ENCODE data around the gene HCRT. TPM values are rescaled to one million over a fixed set of nuclear protein-coding genes. Genes with fewer than 3 reads are reported as not detected.

HCRT gene
- polyA plus RNA-seq, 1 of the 3 experiments (the other 2 are of a cell fraction) = not detected

DNA sequence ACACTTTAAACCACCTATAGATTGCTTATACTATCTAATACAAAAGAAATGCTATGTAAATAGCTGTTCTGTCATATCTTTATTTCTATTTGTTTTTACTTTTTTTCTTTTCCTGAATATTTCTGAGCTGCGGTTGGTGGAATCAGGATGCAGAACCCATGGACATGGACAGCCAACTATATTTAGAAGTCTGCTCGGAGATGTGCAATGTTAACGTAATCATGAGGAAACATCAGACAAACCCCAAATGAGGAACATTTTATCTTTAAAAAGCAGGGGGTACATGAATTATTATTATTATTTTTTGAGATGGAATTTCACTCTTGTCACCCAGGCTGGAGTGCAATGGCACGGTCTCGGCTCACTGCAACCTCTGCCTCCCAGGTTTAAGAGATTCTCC, 40.4 kb upstream of the HCRT start:
- Histone ChIP-seq H3K4me3 (ENCODE audit: low read depth in 2 of 2, low read length in 1 of 2) (no peak overlapping the region), H4K20me1 (ENCODE audit: insufficient read depth) (no peaks in the 10 kb centered on the region), H2AFZ (ENCODE audit: low read depth) (no peak overlapping the region), H3K9me3 (no peaks in the 10 kb centered on the region), H3K9me2 (no peaks in the 10 kb centered on the region), H3K79me2 (ENCODE audit: insufficient read depth) (no peaks in the 10 kb centered on the region), H3K4me1 (ENCODE audit: control insufficient read depth in 1 of 2, insufficient read depth in 2 of 2, low read depth in 1 of 2, low read length in 1 of 2) (no peaks in the 10 kb centered on the region), H3K4me2 (no peak overlapping the region), H3K36me3 (replicated peaks in 1 of 2; ENCODE audit: control insufficient read depth in 1 of 2, insufficient read depth in 2 of 2, low read length in 1 of 2) (peaks cover 3 to 28% of the 10 kb centered on the region in 2 experiments), H3F3A (replicated peaks; ENCODE audit: insufficient read depth) (peaks cover 16% of the 10 kb centered on the region), H3K27me3 (ENCODE audit: insufficient read depth) (no peaks in the 10 kb centered on the region), H3K27ac (ENCODE audit: low read depth in 2 of 2, low read length in 1 of 2) (no peak overlapping the region), H3K9ac (no peak overlapping the region)
- TF ChIP-seq RAD21 (IDR thresholded peaks at IDR 0.05; ENCODE audit: low read length) = no peak
- TF ChIP-seq, protein P1, sequence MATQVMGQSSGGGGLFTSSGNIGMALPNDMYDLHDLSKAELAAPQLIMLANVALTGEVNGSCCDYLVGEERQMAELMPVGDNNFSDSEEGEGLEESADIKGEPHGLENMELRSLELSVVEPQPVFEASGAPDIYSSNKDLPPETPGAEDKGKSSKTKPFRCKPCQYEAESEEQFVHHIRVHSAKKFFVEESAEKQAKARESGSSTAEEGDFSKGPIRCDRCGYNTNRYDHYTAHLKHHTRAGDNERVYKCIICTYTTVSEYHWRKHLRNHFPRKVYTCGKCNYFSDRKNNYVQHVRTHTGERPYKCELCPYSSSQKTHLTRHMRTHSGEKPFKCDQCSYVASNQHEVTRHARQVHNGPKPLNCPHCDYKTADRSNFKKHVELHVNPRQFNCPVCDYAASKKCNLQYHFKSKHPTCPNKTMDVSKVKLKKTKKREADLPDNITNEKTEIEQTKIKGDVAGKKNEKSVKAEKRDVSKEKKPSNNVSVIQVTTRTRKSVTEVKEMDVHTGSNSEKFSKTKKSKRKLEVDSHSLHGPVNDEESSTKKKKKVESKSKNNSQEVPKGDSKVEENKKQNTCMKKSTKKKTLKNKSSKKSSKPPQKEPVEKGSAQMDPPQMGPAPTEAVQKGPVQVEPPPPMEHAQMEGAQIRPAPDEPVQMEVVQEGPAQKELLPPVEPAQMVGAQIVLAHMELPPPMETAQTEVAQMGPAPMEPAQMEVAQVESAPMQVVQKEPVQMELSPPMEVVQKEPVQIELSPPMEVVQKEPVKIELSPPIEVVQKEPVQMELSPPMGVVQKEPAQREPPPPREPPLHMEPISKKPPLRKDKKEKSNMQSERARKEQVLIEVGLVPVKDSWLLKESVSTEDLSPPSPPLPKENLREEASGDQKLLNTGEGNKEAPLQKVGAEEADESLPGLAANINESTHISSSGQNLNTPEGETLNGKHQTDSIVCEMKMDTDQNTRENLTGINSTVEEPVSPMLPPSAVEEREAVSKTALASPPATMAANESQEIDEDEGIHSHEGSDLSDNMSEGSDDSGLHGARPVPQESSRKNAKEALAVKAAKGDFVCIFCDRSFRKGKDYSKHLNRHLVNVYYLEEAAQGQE (IDR thresholded peaks at IDR 0.05; ENCODE audit: low read depth, low read length) = no peak
- TF ChIP-seq USF1 (IDR thresholded peaks at IDR 0.05; ENCODE audit: borderline replicate concordance, low read depth) = no peak
- no peak for TF ChIP-seq SMC3 (IDR thresholded peaks at IDR 0.05; ENCODE audit: low read depth, low read length)
- no peak for TF ChIP-seq EZH2phosphoT487 (IDR thresholded peaks at IDR 0.05; ENCODE audit: borderline replicate concordance, low read depth)
- TF ChIP-seq, protein P2, sequence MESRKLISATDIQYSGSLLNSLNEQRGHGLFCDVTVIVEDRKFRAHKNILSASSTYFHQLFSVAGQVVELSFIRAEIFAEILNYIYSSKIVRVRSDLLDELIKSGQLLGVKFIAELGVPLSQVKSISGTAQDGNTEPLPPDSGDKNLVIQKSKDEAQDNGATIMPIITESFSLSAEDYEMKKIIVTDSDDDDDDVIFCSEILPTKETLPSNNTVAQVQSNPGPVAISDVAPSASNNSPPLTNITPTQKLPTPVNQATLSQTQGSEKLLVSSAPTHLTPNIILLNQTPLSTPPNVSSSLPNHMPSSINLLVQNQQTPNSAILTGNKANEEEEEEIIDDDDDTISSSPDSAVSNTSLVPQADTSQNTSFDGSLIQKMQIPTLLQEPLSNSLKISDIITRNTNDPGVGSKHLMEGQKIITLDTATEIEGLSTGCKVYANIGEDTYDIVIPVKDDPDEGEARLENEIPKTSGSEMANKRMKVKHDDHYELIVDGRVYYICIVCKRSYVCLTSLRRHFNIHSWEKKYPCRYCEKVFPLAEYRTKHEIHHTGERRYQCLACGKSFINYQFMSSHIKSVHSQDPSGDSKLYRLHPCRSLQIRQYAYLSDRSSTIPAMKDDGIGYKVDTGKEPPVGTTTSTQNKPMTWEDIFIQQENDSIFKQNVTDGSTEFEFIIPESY (IDR thresholded peaks at IDR 0.05; ENCODE audit: borderline replicate concordance, low read depth) = no peak
- CTCF ChIA-PET = no interaction called here
- POLR2A ChIA-PET = no interaction called here
- DNase-seq = no peak
- 97% methylated on average over 5 of the region's 5 CpGs for WGBS (ENCODE audit: low lambda C conversion rate)

DNA sequence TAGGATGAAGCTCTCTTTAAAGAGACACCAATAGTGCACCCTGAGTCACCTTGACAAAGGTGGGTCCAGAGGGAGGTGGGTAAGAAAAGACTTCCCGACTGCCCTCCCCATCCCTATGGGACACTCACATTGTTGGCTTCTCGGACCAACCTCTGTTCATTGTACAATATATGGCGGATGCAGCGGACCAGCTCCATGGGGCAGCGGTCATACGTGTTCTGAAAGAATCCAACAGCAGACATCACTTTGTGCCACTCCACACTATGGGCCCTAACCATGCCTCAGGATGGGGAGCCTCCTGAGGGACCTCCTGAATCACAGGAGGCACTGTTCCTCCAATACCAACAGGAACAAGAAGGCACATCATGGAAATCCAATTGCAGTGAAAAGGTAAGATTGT, 39.4 kb upstream of the HCRT start:
- H3K4me1 ChIP-seq (ENCODE audit: control insufficient read depth in 1 of 2, insufficient read depth in 2 of 2, low read depth in 1 of 2, low read length in 1 of 2) = no peaks in the 10 kb centered on the region
- no peak overlapping the region for H2AFZ ChIP-seq (ENCODE audit: low read depth)
- H3K36me3 ChIP-seq (replicated peaks in 1 of 2; ENCODE audit: control insufficient read depth in 1 of 2, insufficient read depth in 2 of 2, low read length in 1 of 2) = peaks cover 3 to 24% of the 10 kb centered on the region in 2 experiments
- no peak overlapping the region for H3K27ac ChIP-seq (ENCODE audit: low read depth in 2 of 2, low read length in 1 of 2)
- no peak overlapping the region for H3K9ac ChIP-seq
- no peak for DNase-seq
- H3K4me2 ChIP-seq = no peak overlapping the region
- POLR2A ChIA-PET = interaction anchor here (0.6 kb wide), 1 partner anchor 331 kb away, joined by 3 read pairs; no protein-coding TSS in a partner anchor
- H3K4me3 ChIP-seq (ENCODE audit: low read depth in 2 of 2, low read length in 1 of 2) = no peak overlapping the region
- H3K79me2 ChIP-seq (ENCODE audit: insufficient read depth) = no peaks in the 10 kb centered on the region
- H3K9me3 ChIP-seq = no peaks in the 10 kb centered on the region
- no peaks in the 10 kb centered on the region for H4K20me1 ChIP-seq (ENCODE audit: insufficient read depth)
- H3K27me3 ChIP-seq (ENCODE audit: insufficient read depth) = no peaks in the 10 kb centered on the region
- CTCF ChIA-PET = interaction anchor here (0.5 kb wide), 1 partner anchor 701 kb away, joined by 3 read pairs; no protein-coding TSS in a partner anchor
- no peaks in the 10 kb centered on the region for H3K9me2 ChIP-seq
- 94% methylated on average over 6 of the region's 6 CpGs for WGBS (ENCODE audit: low lambda C conversion rate)
- H3F3A ChIP-seq (replicated peaks; ENCODE audit: insufficient read depth) = peaks cover 16% of the 10 kb centered on the region
- TF ChIP-seq, protein P1 (IDR thresholded peaks at IDR 0.05; ENCODE audit: low read depth, low read length) = no peak
- TF ChIP-seq MXI1 (IDR thresholded peaks at IDR 0.05; ENCODE audit: low read depth, low read length) (no peak), TCF12 (IDR thresholded peaks at IDR 0.05) (no peak), SIN3A (IDR thresholded peaks at IDR 0.05; ENCODE audit: borderline replicate concordance, low read depth, low read length) (no peak), ELF1 (IDR thresholded peaks at IDR 0.05) (no peak), USF1 (IDR thresholded peaks at IDR 0.05; ENCODE audit: borderline replicate concordance, low read depth) (no peak), RXRA (IDR thresholded peaks at IDR 0.05; ENCODE audit: borderline replicate concordance, low read depth) (no peak), FOXM1 (IDR thresholded peaks at IDR 0.05; ENCODE audit: low read depth) (no peak)
- TF ChIP-seq, protein P3, sequence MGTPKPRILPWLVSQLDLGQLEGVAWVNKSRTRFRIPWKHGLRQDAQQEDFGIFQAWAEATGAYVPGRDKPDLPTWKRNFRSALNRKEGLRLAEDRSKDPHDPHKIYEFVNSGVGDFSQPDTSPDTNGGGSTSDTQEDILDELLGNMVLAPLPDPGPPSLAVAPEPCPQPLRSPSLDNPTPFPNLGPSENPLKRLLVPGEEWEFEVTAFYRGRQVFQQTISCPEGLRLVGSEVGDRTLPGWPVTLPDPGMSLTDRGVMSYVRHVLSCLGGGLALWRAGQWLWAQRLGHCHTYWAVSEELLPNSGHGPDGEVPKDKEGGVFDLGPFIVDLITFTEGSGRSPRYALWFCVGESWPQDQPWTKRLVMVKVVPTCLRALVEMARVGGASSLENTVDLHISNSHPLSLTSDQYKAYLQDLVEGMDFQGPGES (IDR thresholded peaks at IDR 0.05; ENCODE audit: low read depth, low read length) = no peak
